AG04449 (cell line): ENCODE data around the gene SARS2.

ENCODE experiments used
- CTCF ChIA-PET: fragments of 350-600 bp; formaldehyde crosslinking; extraction: SDS; loops from one replicate; lab custom pipeline; 2021; ENCODE audit warnings: antibody characterized with exemption; lab: Yijun Ruan, JAX
- POLR2A ChIA-PET: fragments of 400-600, 350-600 bp; formaldehyde crosslinking; extraction: SDS; loops from one replicate; lab custom pipeline; 2020; ENCODE audit warnings: antibody characterized with exemption, inconsistent platforms; lab: Yijun Ruan, JAX
- DNase-seq: peaks from one replicate; pipeline ENCODE4 v3.0.0-alpha.2; 2010; ENCODE audit warnings: low read depth, low spot score
- H3K4me3 ChIP-seq: 2 replicates; pipeline ENCODE4 v1.5.1; 2011; ENCODE audit warnings: low read depth, mild to moderate bottlenecking, control low read depth, low read length
- TF ChIP-seq, protein P1 (sequence below): IDR thresholded peaks from one replicate; pipeline ENCODE4 v1.5.1; 2011; ENCODE audit warnings: mild to moderate bottlenecking, moderate library complexity, low read length, control low read depth, inconsistent platforms; ENCODE audit not compliant: insufficient read depth; ENCODE audit errors: missing control alignments

The SARS2 gene

DNA sequence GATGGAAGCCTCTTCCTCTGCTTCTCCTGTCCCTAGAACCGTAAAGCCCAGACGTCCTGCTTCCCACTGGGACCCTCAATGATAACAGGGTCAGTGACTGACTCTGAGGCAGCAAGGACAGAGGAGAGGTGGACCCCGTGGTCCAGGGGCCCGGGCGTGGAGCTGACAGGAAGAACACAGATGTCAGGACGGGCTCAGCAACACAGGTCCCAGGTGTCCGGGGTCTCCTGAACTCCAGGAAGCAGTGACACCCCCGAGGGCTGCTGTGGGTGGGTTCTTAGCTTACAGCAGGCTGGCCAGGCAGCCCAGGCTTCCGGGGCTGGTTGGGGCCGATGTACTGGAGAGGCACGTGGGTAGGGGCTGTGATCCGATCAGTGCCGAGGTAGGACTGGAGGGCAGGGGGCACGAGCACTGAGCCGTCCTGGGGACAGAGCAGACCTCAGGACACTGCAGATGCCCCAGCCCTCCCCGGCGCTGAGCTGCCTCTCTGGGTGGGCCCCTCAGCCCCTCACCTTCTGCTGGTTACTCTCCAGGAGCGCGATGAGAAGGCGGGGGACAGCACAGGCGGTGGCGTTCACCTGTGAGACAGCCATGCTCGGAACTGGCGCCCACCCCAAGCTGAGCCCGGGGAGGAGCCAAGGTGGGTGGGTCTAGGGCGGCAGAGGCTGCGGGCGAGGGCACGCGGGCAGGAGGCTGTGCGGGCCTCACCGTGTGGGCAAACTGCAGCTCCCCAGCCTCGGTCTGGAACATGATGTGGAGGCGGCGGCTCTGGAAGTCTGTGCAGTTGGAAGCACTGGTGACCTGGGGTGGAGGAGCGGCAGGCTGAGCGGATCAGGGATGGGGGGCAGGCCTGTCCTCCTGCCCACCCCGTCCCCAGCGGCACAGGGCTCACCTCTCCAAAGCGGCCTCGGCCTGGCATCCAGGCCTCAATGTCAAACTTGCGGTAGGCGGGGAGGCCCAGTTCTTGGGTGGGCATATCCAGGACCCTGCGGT is 14.9 kb downstream of the SARS2 start:
- POLR2A ChIA-PET, result no interaction called here
- no peak overlapping the region for H3K4me3 ChIP-seq
- CTCF ChIA-PET, result interaction anchor here (0.8 to 9.5 kb wide), 3 partner anchors 8 to 281 kb away, joined by 3 to 90 read pairs (median 3); partner anchors contain the start of genes MRPS12 and SARS2
- no peak for DNase-seq
- TF ChIP-seq, protein P1, sequence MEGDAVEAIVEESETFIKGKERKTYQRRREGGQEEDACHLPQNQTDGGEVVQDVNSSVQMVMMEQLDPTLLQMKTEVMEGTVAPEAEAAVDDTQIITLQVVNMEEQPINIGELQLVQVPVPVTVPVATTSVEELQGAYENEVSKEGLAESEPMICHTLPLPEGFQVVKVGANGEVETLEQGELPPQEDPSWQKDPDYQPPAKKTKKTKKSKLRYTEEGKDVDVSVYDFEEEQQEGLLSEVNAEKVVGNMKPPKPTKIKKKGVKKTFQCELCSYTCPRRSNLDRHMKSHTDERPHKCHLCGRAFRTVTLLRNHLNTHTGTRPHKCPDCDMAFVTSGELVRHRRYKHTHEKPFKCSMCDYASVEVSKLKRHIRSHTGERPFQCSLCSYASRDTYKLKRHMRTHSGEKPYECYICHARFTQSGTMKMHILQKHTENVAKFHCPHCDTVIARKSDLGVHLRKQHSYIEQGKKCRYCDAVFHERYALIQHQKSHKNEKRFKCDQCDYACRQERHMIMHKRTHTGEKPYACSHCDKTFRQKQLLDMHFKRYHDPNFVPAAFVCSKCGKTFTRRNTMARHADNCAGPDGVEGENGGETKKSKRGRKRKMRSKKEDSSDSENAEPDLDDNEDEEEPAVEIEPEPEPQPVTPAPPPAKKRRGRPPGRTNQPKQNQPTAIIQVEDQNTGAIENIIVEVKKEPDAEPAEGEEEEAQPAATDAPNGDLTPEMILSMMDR, result no peak

DNA sequence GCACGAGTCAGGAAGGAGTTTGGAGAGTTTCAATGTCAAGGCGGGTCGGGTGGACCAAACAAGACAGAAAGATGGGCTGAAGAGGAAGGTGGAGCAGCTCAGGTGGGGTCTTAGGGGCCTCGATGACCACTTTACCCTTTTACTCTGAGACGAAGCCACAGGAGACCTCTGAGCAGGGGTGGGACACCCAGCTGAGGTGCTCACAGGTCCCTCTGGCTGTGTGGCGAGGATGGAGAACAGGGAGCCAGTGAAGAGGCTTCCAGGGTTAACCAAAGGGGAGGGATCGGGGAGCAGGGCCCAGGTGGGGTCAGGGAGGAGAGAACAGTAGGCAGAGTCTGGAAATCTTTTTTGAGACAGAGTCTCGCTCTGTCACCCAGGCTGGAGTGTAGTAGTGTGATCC is 16.6 kb downstream of the SARS2 start:
- ChIA-PET POLR2A (no interaction called here), CTCF (interaction anchor here (9.5 kb wide), 1 partner anchor 14 kb away, joined by 90 read pairs; the partner anchor contains the start of genes MRPS12 and SARS2)
- H3K4me3 ChIP-seq, result no peak overlapping the region
- no peak for DNase-seq
- TF ChIP-seq, protein P1, result no peak

DNA sequence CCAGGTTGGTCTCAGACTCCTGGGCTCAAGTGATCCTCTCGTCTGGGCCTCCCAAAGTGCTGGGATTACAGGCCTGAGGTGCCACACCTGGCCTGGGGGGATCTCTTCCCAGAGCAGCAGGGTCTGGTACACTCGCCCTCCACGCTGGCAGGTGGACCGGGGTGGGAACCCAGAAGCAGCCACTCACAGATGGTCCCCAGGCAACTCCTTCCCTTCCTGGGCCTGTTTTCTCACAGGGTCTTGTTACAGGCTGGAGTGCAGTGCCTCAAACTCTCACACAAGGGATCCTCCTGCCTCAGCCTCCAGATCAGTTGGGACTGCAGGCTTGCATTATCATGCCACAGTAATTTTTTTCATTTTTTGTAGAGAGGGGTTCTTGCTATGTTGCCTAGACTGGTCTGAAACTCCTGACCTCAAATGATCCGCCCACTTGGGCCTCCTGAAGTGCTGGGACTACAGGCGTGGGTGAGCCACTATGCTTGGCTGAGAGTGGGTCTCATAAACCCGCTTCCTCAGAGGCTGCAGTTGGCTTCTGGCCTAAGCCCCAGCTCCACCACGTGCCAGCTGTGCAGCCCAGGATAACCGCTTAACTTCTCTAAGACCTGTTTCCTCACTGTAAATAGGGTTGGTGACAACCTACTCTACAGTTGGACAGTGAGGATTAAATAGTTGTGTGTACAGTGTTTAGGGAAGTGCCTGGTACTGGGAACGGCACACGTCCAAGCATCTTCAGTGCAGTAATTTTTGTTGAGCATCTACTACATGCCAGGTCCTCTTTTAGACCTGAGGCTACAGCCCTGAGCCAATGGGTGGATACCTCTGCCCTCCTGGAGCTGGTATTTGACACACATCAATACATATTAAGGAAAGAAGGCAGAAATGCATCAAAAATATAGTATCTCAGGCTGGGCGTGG is 17.7 kb downstream of the SARS2 start:
- TF ChIP-seq, protein P1, result no peak
- CTCF ChIA-PET, result interaction anchor here (9.5 kb wide), 1 partner anchor 16 kb away, joined by 90 read pairs; the partner anchor contains the start of genes MRPS12 and SARS2
- DNase-seq, result no peak
- POLR2A ChIA-PET, result no interaction called here
- no peak overlapping the region for H3K4me3 ChIP-seq

DNA sequence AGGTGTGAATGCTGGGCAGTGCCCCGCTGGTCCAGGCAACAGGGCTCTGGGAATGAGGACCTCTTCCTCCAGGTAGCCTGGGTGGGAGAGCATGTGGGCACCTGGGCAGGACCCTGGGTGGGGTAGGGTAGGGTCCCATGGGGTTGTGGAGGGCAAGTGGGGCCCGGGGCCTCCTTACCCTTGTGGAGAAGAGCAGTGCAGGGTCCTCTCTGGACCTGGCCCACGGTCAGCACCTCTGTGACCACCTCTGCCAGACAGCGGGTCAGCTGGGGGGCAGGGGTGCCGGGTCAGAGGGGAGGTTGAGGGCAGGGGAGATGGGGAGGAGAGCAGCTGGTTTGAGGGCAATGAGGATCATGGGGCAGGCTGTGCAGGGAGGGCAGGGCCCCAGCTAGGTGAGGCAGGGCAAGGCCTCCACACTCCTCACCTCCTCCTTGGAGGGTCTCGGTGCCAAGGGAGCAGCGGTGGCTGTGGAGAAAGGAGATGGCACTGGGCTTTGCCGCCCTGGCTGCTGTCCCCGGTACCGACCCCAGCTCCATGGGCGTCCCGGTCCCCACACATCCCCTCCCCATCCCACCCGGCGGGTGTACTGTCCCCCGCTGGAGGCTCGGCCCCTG is 19.1 kb downstream of the SARS2 start:
- no peak overlapping the region for H3K4me3 ChIP-seq
- no peak for DNase-seq
- CTCF ChIA-PET, result interaction anchor here (9.5 kb wide), 1 partner anchor 17 kb away, joined by 90 read pairs; the partner anchor contains the start of genes MRPS12 and SARS2
- POLR2A ChIA-PET, result no interaction called here
- TF ChIP-seq, protein P1, result no peak

DNA sequence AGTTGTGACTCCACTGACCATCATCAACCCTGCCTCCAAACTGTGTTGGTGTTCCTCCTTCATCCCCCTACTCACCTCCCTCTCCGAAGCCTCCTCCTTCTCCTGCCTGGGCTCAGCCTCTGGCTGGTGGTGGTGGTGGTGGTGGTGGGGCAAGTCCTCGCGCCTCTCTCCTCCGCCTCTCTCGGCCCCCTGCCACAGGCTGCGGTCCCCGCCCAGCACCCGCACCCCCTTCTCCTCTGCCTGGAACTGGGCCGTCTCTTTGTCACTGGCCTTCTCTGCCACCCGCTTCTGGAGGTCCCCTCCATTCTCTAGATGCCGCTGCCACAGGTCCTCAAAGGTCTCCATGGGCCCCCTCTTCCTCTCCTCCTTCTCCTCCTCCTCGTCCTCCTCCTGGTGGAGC is 20.1 kb downstream of the SARS2 start:
- TF ChIP-seq, protein P1, result no peak
- POLR2A ChIA-PET, result no interaction called here
- CTCF ChIA-PET, result no interaction called here
- no peak for DNase-seq
- no peak overlapping the region for H3K4me3 ChIP-seq
